GM21717 (cell line): ENCODE data around the gene PKP4.
"Not testable (repeated sequence)": the region's sequence is repeated elsewhere in the genome, so short reads cannot be mapped to it uniquely, and the experiment has no call there.

Experiments
- ATAC-seq: cut with Tn5 transposase; IDR thresholded peaks from one replicate; pipeline ENCODE4 v1.9.1; 2021; ENCODE audit warnings: mild to moderate bottlenecking, moderate library complexity; ENCODE audit not compliant: unreplicated experiment

The PKP4 gene

GRCh38 chr2:158472829-158473228 lies 16.1 kb downstream of the PKP4 start:
- ATAC-seq: not testable (repeated sequence)

GRCh38 chr2:158473300-158473699 lies 16.5 kb downstream of the PKP4 start:
- ATAC-seq: not testable (repeated sequence)

DNA sequence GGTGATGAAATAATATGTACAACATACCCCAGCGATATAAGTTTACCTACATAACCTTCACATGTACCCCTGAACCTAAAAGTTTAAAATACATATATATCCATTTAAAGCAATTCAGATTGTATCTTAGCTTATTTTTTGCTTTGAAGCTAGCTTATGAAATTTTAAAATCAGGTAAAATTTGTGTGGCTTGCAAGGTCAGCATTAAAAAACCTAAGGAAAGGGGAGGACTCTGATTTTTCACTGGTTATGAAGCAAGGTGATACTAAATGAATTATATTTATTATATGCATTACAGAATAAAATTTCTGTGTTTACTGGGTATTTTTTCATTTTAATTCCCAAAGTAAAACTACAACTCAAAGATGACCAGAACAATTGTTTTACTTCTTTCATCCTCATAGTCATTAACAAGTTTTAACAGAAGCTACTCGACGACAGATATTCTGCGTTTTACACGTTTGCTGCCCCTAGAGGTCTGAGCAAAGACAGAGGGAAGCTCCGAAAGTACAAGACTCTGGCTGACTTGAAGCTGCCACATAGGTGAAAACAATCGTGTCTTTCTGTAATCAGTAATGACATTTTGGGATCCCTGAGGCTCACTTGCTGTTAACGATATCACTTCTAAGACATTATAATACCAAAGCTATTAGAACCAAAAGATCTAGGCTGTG lies 17.1 kb downstream of the PKP4 start:
- ATAC-seq: no peak

GRCh38 chr2:158474526-158475011 lies 17.8 kb downstream of the PKP4 start:
- ATAC-seq: not testable (repeated sequence)

DNA sequence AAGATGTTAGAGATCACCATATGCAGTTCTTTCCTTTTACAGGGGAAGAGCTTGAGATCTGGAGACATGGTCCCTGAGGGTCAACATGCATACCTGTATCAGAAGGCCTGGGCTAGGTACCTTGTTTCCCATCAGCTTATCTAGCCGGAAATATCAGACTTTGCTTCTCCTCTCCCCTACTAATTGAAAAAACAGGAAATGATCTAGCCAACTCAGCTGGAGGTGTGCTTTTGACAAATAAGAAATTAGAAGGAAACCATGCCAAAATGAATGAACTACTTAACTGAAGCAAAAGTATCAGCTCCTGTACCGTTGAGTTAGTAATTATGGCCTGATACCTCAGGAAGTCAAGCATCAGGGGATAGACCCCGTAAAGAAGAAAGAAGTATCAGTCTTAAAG lies 20.4 kb downstream of the PKP4 start:
- no peak for ATAC-seq

GRCh38 chr2:158478237-158478636 lies 21.5 kb downstream of the PKP4 start:
- no peak for ATAC-seq

DNA sequence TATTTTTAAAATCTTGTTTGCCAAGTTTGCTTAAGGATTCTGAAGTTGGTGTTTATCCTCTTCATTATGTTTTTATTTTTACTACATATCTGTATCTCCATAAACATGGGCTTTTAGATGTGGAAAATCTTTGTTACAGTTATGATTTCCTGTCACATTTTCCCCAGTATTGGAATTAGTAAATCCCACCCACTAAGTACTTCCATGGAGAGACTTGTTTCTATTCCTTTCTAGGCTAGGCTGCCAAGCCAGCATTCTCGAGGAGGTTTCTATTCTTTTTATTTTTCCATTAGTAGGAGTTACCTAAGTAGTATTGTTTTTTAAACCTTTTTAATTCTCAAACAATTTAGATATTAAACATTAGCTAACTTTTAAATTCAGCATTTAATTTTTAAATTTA lies 22.1 kb downstream of the PKP4 start:
- no peak for ATAC-seq

- no peak for ATAC-seq
Observed at GRCh38 chr2:158481116-158481515, 24.4 kb downstream of the PKP4 start.

DNA sequence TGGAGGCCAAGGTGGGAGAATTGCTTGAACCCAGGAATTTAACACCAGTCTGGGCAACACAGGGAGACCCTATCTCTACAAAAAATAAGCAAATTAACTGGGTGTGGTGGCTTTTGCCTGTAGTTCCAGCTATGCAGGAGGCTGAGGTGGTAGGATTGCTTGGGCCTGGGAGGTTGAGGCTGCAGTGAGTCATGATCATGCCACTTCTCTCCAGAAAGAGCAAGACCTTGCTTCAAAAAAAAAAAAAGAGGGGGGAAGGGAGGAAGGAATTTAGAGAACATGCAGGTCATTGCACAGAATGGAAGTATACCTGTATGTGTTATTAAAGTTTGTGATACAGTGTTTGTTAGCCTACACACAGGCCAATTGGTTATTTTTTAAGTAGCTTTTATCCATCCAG lies 25.8 kb downstream of the PKP4 start:
- no peak for ATAC-seq

DNA sequence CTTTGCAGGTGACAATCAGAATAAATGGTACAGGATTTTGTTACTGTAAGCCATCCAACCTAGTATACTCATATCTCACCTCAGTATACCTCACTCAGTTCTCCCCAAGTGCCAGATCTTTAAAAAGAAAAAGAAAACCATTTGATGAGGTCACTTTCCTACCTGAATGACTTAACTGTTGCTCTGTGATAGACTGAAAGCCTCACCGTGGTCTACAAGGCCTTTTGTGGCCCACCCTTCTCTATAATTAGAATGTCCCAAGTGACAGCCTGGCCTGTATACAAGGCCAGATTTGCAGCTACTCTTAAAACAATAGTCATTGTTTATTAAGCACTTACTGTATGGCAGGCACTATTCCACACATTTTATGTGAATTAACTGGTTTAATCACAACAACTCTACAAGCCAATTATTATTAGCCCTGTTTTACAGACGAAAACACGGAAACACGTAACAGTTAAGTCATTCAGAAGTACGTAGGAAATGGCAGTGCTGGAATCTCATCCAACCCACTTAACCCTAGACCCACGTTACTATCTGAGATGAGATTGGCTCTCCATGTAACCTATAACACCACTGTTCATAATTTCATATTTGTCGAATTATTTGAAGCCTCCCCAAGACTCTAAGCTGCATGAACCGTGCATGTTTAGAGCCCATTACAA lies 28.3 kb downstream of the PKP4 start:
- no peak for ATAC-seq

- no peak for ATAC-seq
Observed at GRCh38 chr2:158486150-158486969, 29.6 kb downstream of the PKP4 start.

- ATAC-seq: no peak
Observed at GRCh38 chr2:158486970-158487325, 30.2 kb downstream of the PKP4 start.

GRCh38 chr2:158487419-158487818 lies 30.7 kb downstream of the PKP4 start:
- ATAC-seq: no peak

DNA sequence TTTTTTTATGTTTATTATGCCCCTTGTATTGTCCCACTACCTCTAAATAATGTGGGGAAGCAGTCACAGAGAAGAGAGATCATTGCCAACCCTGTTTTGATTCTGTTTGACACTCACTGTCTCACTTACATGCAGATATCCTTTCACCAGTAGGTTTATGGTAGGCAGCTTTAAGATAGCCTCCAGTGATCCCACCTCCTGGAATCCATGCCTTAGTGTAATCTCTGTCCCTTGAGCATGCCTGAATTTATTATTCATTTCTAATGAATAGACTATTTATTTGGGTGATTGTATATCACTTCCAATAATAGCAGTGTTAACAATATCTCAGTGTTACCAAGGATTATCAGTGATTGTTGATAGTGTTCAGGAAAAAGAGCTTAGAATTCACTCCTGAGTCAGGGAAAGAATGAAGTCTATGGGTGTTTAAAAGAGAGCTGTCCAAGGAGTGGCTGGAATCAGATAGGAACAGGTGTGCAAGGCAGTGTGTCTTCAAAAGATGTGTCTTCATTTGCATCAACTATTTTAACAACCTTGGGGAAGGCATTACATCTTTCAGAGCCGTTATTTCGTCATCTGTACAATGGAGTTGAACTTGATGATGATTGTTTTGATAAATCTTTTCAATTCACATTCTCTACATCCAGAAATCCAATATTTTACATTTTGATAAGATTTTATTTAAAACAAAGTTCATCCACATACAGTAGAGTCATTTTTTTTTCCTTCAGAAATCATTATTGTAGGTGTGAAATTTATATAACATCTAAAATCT lies 31.9 kb downstream of the PKP4 start:
- ATAC-seq: no peak

- ATAC-seq: no peak
Observed at GRCh38 chr2:158489366-158490112, 32.8 kb downstream of the PKP4 start.

- ATAC-seq: no peak
Observed at GRCh38 chr2:158491072-158491471, 34.3 kb downstream of the PKP4 start.

GRCh38 chr2:158493458-158493857 lies 36.7 kb downstream of the PKP4 start:
- no peak for ATAC-seq

DNA sequence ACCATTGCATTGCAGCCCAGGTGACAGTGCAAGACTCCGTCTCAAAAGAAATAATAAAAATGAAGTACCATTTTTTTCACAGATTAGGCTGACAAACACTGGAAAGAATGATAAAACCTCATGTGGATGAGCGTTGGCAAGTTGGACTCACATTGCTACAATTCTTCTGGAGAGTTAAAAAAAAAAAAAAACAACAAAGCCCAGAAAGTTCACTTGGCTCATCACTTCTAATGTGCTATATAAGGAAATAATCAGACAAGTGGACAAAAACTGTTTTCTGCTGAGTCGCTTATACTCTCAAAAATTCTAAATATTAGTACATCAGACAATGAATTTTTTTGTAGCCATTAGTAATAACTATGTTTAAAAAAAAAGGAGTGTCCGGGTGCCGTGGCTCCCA lies 38.4 kb downstream of the PKP4 start:
- no peak for ATAC-seq

DNA sequence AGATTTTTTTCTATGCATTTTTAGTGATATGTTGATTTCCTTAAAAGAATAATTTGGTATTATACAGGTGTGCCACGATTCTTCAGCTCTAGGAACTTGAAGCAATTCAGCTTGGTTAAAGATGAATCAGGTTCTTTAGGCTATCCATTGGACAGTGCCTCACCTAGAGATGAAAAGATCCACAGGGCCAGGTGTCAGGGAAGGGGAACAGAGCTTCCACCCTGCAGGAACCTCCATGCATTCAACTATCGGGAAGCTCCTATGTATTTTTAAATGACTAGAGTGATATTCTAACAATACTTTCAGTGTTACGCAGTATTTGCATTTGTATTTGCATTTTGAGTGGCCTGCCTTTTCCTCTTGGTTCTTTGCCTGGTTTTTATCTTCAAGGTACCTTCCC lies 40.2 kb downstream of the PKP4 start:
- ATAC-seq: no peak

DNA sequence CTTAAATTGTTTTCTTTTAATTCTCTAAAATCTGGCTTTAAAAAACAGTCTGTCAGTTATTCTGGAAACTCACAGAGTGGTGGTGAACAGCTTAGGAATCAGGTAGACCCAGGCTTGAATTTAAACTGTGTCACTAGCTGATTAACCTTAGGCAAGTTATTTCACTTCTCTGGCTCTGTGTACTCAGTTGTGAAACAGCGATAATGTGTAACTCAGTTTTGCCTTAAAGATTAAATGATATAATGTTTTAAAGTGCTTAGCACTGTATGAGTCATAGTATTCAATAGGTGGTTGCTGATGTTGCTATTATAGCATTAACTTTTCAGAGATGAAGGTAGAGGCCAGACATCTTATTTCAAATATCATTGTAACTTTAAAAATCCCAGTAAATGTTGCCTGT lies 40.7 kb downstream of the PKP4 start:
- ATAC-seq: no peak
